ENCODE results near the gene CEP72.

CEP72 gene

DNA sequence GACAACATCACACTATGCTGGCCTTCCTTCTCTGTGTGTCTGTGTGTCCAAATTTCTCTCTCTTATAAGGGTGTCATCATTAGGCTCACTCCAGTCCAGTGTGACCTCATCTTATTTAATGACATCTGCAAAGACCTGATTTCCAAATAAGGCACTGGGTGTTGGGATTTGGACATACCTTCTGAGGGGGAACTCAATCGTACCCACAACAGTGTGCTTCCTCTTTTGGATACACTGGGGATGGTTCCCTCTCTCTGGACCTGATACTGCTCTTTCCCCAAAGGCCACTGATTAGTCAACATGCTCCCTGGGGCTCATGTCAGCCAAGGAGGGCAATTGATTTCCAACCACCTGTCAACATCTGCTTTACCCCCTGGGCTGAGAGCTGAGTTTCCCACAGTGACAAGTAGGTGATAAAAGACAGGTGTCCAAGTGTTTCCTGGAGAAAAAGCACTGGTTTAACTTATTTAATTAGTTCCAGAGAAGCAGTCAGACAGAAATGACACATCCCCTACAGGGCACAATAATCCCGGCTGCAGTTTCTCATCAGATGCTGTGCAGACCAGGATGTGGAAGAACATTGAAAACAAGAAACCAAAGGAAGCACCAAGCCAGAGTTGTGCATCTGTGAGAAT, 17.8 kb upstream of the CEP72 start:
- H3K4me3 ChIP-seq (replicated peaks; ENCODE audit: low read depth, low read length) = no peak overlapping the region
- no peak for DNase-seq (ENCODE audit: extremely low read depth, low read depth)
- TF ChIP-seq, protein P1, sequence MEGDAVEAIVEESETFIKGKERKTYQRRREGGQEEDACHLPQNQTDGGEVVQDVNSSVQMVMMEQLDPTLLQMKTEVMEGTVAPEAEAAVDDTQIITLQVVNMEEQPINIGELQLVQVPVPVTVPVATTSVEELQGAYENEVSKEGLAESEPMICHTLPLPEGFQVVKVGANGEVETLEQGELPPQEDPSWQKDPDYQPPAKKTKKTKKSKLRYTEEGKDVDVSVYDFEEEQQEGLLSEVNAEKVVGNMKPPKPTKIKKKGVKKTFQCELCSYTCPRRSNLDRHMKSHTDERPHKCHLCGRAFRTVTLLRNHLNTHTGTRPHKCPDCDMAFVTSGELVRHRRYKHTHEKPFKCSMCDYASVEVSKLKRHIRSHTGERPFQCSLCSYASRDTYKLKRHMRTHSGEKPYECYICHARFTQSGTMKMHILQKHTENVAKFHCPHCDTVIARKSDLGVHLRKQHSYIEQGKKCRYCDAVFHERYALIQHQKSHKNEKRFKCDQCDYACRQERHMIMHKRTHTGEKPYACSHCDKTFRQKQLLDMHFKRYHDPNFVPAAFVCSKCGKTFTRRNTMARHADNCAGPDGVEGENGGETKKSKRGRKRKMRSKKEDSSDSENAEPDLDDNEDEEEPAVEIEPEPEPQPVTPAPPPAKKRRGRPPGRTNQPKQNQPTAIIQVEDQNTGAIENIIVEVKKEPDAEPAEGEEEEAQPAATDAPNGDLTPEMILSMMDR (IDR thresholded peaks at IDR 0.05; ENCODE audit: low read depth, low read length, missing control alignments) = no peak

DNA sequence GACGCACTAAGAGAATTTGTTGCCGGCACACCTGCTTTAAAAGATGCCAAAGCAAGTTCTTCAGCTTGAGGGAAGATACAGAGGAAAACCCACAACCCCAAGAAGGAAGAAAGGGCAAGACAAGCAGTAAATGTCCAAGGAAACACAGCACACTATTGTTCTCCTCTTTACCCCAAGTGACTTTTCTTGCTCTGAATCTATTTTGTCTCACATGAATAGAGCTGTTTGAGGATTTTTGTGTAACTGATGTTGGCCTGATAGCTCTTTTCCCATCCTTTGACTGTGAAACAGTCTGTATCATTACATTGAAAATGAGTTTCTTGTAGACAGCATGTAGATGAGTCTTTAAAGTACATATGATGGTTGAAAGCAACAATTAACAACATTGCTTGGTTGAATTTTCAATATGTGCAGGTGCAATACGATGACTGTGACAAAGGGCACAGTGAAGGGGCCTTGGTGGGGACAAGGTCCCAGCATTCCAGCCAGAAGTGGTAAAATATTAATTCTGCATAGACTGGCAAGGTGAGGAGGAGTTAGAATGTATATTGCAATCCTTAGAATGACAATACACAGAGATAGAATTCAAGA, 16.8 kb upstream of the CEP72 start:
- TF ChIP-seq, protein P1 (IDR thresholded peaks at IDR 0.05; ENCODE audit: low read depth, low read length, missing control alignments) = no peak
- no peak for DNase-seq (ENCODE audit: extremely low read depth, low read depth)
- no peak overlapping the region for H3K4me3 ChIP-seq (replicated peaks; ENCODE audit: low read depth, low read length)

DNA sequence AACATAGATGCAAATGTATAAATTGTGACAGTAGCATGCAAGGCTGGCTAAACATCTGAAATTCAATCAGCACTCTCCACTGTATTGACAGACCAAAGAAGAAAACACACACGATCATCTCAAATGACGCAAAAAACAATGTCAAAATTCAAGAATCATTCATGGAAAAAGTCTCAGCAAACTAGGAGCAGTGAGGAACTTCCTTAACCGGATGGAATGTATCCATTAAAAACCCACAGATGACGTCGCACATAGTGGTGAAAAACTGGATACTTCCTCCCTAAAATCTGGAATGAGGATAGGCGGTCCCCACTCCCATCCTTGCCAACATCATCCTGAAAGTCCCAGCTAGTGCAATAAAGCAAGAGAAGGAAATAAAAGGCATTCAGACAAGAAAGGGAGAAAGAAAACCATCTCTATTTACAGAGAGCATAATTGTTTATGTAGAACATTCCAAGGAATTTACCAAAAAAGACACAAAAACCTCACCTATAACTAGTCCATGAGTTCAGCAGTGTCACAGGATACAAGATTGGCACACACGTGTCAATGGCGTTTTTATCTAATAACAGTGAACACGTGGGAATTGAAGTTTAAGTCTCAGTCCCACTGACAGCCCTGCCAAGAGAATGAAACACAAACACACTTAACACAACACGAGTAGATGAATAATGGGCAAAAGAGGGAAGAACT, 14.1 kb upstream of the CEP72 start:
- no peak overlapping the region for H3K4me3 ChIP-seq (replicated peaks; ENCODE audit: low read depth, low read length)
- no peak for DNase-seq (ENCODE audit: extremely low read depth, low read depth)
- TF ChIP-seq, protein P1 (IDR thresholded peaks at IDR 0.05; ENCODE audit: low read depth, low read length, missing control alignments) = no peak

DNA sequence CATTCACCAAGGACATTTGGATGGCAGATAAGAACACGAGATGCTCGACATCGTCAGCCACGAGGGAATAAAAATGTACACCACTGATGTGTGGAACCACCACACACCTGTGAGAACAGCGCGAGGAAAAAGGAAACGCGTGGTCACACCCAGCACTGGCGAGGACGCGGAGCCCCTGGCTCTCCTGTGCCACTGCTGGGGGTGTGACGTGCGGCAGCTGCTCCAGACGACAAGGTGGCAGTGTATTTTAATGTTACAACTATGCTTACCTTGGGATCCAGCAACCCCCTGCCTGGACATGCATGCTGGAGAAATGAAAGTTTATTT, 13.6 kb upstream of the CEP72 start:
- TF ChIP-seq, protein P1 (IDR thresholded peaks at IDR 0.05; ENCODE audit: low read depth, low read length, missing control alignments) = no peak
- no peak for DNase-seq (ENCODE audit: extremely low read depth, low read depth)
- no peak overlapping the region for H3K4me3 ChIP-seq (replicated peaks; ENCODE audit: low read depth, low read length)

DNA sequence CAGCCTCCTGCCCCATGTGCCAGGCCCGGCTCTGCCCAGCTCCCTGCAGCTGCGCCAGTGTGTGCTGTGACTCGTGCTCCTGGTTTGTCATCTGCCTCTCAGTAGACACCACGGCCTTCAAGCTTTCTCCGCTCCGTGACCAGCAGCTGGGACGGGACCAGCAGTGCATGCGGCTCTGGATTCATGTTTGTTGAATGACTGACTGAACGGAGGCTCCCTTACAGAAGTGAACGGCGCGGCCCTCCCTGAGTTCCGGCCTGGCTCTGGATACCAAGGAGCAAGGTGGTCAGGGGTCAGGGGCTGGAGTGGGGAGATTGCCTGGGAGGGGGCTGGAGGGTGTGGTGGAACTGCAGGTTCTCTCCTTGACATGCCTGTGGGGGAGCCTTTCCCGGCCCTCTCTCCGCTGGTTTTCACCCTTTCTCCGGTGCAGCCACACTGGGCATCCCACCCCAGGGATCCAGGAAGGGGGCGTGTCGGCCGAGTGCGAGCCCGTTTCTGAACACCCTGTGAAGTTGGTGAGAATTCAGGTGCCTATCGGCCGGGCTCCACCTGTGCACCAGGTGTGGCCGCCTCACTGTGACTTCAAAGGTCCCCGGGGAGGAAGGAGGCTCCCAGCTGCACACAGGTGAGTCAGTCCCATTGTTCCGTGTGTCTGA, 11.1 kb upstream of the CEP72 start:
- TF ChIP-seq, protein P1 (IDR thresholded peaks at IDR 0.05; ENCODE audit: low read depth, low read length, missing control alignments) = no peak
- DNase-seq (ENCODE audit: extremely low read depth, low read depth) = no peak
- no peak overlapping the region for H3K4me3 ChIP-seq (replicated peaks; ENCODE audit: low read depth, low read length)

DNA sequence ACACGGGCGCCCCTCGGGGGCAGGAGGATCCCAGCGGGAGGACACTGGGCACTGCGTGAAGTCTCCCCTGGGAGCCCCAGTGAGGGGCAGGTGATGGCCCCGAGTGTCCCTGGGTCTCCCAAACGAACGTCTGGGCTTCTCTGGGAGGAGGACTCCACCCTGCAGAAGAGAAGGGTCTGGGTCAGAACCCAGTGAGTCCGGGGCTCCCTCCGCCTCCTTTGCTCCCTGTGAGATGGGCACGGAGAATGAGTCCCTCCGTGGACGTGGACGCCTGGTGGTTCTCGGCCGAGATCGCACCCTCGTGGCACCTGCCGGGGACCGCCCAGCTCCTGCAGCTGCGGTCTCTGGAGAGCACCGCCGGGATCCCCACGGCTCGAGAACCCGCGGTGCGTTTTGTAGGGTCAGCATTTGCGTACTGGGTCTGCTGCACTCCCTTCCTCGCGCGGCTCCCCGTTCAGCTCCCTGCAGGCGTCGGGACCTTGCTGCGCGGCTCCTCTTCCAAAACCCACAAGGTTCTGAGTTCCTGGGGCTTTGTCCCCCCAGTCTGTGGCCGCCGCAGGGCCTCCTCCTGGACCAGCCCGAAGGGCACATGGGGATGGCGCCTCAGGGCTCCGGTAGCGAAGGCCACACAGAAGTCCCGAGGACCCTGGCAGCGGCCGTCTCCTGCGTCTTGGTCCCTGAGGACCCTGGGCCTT, 10.2 kb upstream of the CEP72 start:
- TF ChIP-seq, protein P1 (IDR thresholded peaks at IDR 0.05; ENCODE audit: low read depth, low read length, missing control alignments) = no peak
- H3K4me3 ChIP-seq (replicated peaks; ENCODE audit: low read depth, low read length) = no peak overlapping the region
- no peak for DNase-seq (ENCODE audit: extremely low read depth, low read depth)

Measured in HFF-Myc (cell line).